HG03354 (cell line): Measurements from ENCODE around the gene FRMPD1.
"Not testable (repeated sequence)": the region's sequence is repeated elsewhere in the genome, so short reads cannot be mapped to it uniquely, and the experiment has no call there.

ENCODE experiments used
- ATAC-seq: cut with Tn5 transposase; IDR thresholded peaks from one replicate; pipeline ENCODE4 v1.9.1; 2021; ENCODE audit warnings: mild to moderate bottlenecking; ENCODE audit not compliant: unreplicated experiment, poor library complexity, severe bottlenecking

Gene FRMPD1

GRCh38 chr9:37650873-37651768, at the start of gene FRMPD1:
FRMPD1 (plus strand) TSS chr9:37650954; CDS start chr9:37692642, 41,688 bp downstream.
- ATAC-seq = peak; percentile 83

- ATAC-seq = not testable (repeated sequence)
These were observed 48.7 kb upstream of the FRMPD1 start for GRCh38 chr9:37602061-37602460.

- ATAC-seq = no peak
These were observed 47.9 kb upstream of the FRMPD1 start for GRCh38 chr9:37602817-37603216.

- no peak for ATAC-seq
These were observed 46.5 kb upstream of the FRMPD1 start for GRCh38 chr9:37604296-37604695.

GRCh38 chr9:37608250-37608649, 42.5 kb upstream of the FRMPD1 start:
- no peak for ATAC-seq

- no peak for ATAC-seq
These were observed 40.9 kb upstream of the FRMPD1 start for GRCh38 chr9:37609735-37610397.

GRCh38 chr9:37611014-37611413, 39.7 kb upstream of the FRMPD1 start:
- ATAC-seq = no peak

- ATAC-seq = no peak
These were observed 38.8 kb upstream of the FRMPD1 start for GRCh38 chr9:37611961-37612360.

GRCh38 chr9:37617161-37617560, 33.6 kb upstream of the FRMPD1 start:
- ATAC-seq = no peak

- ATAC-seq = no peak
These were observed 32.9 kb upstream of the FRMPD1 start for GRCh38 chr9:37617832-37618231.

- ATAC-seq = no peak
These were observed 31.9 kb upstream of the FRMPD1 start for GRCh38 chr9:37618817-37619216.

GRCh38 chr9:37619806-37620205, 30.9 kb upstream of the FRMPD1 start:
- ATAC-seq = no peak

- no peak for ATAC-seq
These were observed 30.4 kb upstream of the FRMPD1 start for GRCh38 chr9:37620396-37620795.

- no peak for ATAC-seq
These were observed 29.3 kb upstream of the FRMPD1 start for GRCh38 chr9:37621273-37622121.

GRCh38 chr9:37622462-37622861, 28.3 kb upstream of the FRMPD1 start:
- no peak for ATAC-seq

GRCh38 chr9:37623267-37623666, 27.5 kb upstream of the FRMPD1 start:
- ATAC-seq = no peak

GRCh38 chr9:37624073-37624472, 26.7 kb upstream of the FRMPD1 start:
- ATAC-seq = no peak

GRCh38 chr9:37625036-37625757, 25.6 kb upstream of the FRMPD1 start:
- ATAC-seq = no peak

GRCh38 chr9:37625758-37626147, 25.0 kb upstream of the FRMPD1 start:
- ATAC-seq = no peak
